SJSA1 (cell line): ENCODE data around the gene ABLIM2. TPM values are rescaled to one million over a fixed set of nuclear protein-coding genes. Genes with fewer than 3 reads are reported as not detected.

Experiments used
- DNase-seq, 2 experiments: peaks; one replicate each; pipeline ENCODE4 v3.0.0-alpha.2; 2015 to 2020; ENCODE audit warnings: low spot score in 2 of 2, low read depth in 1 of 2
- H3K27ac ChIP-seq: fragments of 250-450 bp; sonication (Bioruptor Pico); 2 replicates; pipeline ENCODE4 v1.5.1; 2020; ENCODE audit warnings: mild to moderate bottlenecking, moderate library complexity
- H3K27me3 ChIP-seq: fragments of 250-450 bp; sonication (Bioruptor Pico); replicated peaks from 2 replicates; pipeline ENCODE4 v1.5.1; 2020; ENCODE audit warnings: mild to moderate bottlenecking, moderate library complexity
- H3K36me3 ChIP-seq: fragments of 250-450 bp; sonication (Bioruptor Pico); 2 replicates; pipeline ENCODE4 v1.5.1; 2020; ENCODE audit warnings: mild to moderate bottlenecking
- H3K4me1 ChIP-seq: fragments of 250-450 bp; sonication (Bioruptor Pico); replicated peaks from 2 replicates; pipeline ENCODE4 v1.6.1; 2021; ENCODE audit warnings: mild to moderate bottlenecking
- H3K4me3 ChIP-seq: fragments of 250-450 bp; sonication (Bioruptor Pico); 2 replicates; pipeline ENCODE4 v1.5.1; 2020; ENCODE audit warnings: mild to moderate bottlenecking
- H3K9me3 ChIP-seq: fragments of 250-450 bp; sonication (Bioruptor Pico); replicated peaks from 2 replicates; pipeline ENCODE4 v1.5.1; 2020; ENCODE audit warnings: mild to moderate bottlenecking
- total RNA-seq: library from RNA; depleted of rRNA; stranded (reverse); fragments of >200 nt; shearing (Covaris generic); gene quantifications from 2 replicates; pipeline ENCODE4 v1.2.3, GENCODE V29; 2014

The ABLIM2 gene
- total RNA-seq, 1 experiment from 2014 or later = 0.13 TPM

DNA sequence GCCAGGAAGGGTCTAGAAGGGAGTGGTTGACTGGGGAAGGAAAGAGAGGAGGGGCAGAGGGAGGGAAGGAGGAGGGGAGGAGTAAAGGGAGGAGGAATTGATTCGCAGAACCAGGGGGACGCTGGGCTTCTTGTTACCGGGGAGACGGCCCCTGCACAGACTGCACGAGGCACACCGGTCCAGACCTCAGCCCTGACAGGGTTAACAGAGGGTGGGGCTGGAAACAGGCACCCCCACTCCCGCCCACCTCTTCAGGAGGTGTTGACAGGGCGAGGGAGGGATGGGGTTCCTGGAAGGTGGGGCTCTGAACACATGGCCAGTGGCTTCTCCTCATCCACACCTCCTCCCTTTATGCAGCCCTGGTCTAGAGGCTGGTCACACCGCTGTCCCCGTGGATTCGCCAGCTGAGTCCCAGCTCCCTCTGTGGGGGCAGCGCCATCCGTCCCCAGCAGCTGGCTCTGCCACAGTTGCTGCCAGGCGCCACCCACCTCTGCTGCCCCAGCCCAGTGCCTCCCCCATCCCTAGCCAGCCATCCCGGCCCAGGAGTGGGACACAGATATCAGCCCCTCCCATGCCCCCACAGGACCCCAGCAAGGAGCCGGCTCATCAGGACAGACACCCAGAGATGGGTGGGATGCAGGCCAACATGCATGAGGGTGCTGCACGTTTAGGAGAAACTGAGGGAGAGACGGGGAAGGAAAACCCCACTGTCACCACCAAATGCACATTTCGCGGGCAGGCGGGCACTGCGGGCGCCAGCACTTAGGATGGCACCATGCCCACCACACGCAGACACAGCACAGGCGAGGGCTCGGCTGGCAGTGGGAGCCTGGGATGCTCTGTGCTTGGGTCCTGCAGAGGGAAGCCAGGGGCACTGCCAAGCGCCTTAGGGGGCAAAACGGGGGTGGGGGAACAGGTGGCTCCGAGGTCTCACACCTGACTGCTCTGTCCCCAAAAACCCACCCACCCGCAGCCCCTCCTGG, 87.6 kb downstream of the ABLIM2 start:
- Histone ChIP-seq H3K27me3 (peaks cover 75% of the 10 kb centered on the region), H3K4me1 (no peaks in the 10 kb centered on the region), H3K27ac (no peak overlapping the region), H3K4me3 (no peak overlapping the region), H3K9me3 (no peaks in the 10 kb centered on the region), H3K36me3 (no peaks in the 10 kb centered on the region)
- DNase-seq = no peak

GRCh38 chr4:8069102-8069752, 89.4 kb downstream of the ABLIM2 start:
- no peaks in the 10 kb centered on the region for H3K4me1 ChIP-seq
- no peaks in the 10 kb centered on the region for H3K36me3 ChIP-seq
- peaks cover 62% of the 10 kb centered on the region for H3K27me3 ChIP-seq
- no peak for DNase-seq
- peaks cover 10% of the 10 kb centered on the region for H3K9me3 ChIP-seq
- H3K27ac ChIP-seq = no peak overlapping the region
- no peak overlapping the region for H3K4me3 ChIP-seq

DNA sequence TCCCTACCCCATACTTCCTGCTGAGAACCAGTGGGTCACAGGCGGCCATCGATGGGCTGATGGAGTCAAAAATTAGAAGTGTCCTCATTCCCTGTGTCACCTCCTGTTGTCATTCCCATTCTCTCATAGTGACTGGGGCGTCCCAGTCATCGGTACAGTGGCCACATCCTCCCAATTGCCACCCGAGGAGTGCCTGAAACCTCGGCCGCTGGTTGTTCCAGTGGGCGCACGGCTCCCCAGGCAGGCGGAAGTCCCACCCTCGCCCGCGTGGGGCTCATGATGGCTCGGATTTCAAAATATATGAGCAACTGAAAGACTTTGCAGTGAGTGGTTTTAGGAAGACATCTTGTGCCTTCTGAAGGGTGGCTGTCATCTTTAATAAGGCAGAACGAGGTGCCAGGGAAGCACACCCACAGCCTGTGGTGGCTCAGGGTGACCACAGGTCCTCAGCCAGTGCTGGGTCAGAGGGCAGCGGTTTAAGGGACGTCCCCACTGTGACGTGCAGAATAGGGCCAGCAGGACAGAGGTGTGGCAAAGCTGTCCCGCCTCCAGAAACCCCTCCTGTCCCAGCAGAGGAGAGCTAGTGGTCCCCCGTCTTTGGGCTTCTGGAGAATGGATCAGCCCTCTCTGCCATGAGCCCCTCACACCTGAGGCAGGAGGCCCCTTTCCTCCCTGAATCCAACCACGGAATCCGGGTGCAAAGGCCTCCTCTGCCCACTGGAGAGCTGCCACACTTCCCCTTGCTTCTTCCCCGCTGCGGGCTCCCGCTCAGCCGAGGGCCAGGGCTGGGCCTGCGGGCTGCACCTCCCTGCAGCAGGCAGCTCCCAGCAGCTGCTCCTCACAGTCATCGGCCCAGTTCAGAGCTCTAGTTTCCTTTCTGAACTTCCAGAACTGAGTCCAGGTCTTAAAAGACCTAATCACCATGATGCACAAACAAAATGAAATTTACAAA, 90.4 kb downstream of the ABLIM2 start:
- no peaks in the 10 kb centered on the region for H3K36me3 ChIP-seq
- H3K4me1 ChIP-seq = no peaks in the 10 kb centered on the region
- no peak overlapping the region for H3K4me3 ChIP-seq
- no peak overlapping the region for H3K27ac ChIP-seq
- peaks cover 16% of the 10 kb centered on the region for H3K9me3 ChIP-seq
- peaks cover 53% of the 10 kb centered on the region for H3K27me3 ChIP-seq
- no peak for DNase-seq

- Histone ChIP-seq H3K36me3 (no peaks in the 10 kb centered on the region), H3K27me3 (peaks cover 45% of the 10 kb centered on the region), H3K27ac (no peak overlapping the region), H3K4me1 (no peaks in the 10 kb centered on the region), H3K9me3 (peaks cover 18% of the 10 kb centered on the region), H3K4me3 (no peak overlapping the region)
- no peak for DNase-seq
Observed at GRCh38 chr4:8067274-8067936, 91.2 kb downstream of the ABLIM2 start.

- H3K27me3 ChIP-seq = peaks cover 37% of the 10 kb centered on the region
Observed at GRCh38 chr4:8066336-8066931, 92.2 kb downstream of the ABLIM2 start.

GRCh38 chr4:8063974-8064563, 94.5 kb downstream of the ABLIM2 start:
- H3K27ac ChIP-seq = no peak overlapping the region
- no peak overlapping the region for H3K4me3 ChIP-seq
- peaks cover 21% of the 10 kb centered on the region for H3K27me3 ChIP-seq
- peaks cover 18% of the 10 kb centered on the region for H3K9me3 ChIP-seq
- H3K4me1 ChIP-seq = no peaks in the 10 kb centered on the region
- no peaks in the 10 kb centered on the region for H3K36me3 ChIP-seq
- no peak for DNase-seq

More at GRCh38 chr4:8066336-8066931, 92.2 kb downstream of the ABLIM2 start:
- no peaks in the 10 kb centered on the region for H3K4me1 ChIP-seq
- H3K27ac ChIP-seq = no peak overlapping the region
- peaks cover 18% of the 10 kb centered on the region for H3K9me3 ChIP-seq
- no peak for DNase-seq
- H3K4me3 ChIP-seq = no peak overlapping the region
- H3K36me3 ChIP-seq = no peaks in the 10 kb centered on the region

GRCh38 chr4:8061573-8061972, 97.0 kb downstream of the ABLIM2 start:
- H3K4me3 ChIP-seq = no peak overlapping the region
- peaks cover 18% of the 10 kb centered on the region for H3K9me3 ChIP-seq

DNA sequence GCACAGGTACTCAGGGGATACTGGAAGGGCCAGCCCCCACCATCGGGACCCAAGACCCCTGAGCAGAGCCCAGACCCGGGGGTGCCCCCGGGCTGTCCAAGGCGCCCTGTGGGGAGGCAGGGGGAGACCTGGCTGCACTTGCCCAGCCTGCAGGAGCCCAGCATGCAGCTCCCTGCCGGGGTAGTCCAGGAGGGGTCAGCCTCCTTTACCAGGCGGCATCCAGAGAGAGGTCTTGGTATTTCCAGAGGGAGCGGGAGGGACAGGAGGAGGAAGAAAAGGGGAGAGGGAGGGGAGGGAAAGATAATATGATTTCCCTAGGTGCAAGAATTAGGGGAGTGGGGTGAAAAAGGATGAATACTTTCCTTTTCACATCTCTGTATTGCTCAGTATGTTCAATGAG, 97.5 kb downstream of the ABLIM2 start:
- Histone ChIP-seq H3K4me1 (no peaks in the 10 kb centered on the region), H3K9me3 (peaks cover 18% of the 10 kb centered on the region), H3K27ac (no peak overlapping the region), H3K4me3 (no peak overlapping the region), H3K36me3 (no peaks in the 10 kb centered on the region), H3K27me3 (0 out of 2 replicates have a peak, but pooled peaks cover 7% of the 10 kb centered on the region)
- no peak for DNase-seq

More at GRCh38 chr4:8061573-8061972, 97.0 kb downstream of the ABLIM2 start:
- Histone ChIP-seq H3K4me1 (no peaks in the 10 kb centered on the region), H3K27ac (no peak overlapping the region), H3K36me3 (no peaks in the 10 kb centered on the region), H3K27me3 (0 out of 2 replicates have a peak, but pooled peaks cover 7% of the 10 kb centered on the region)
- DNase-seq = no peak

DNA sequence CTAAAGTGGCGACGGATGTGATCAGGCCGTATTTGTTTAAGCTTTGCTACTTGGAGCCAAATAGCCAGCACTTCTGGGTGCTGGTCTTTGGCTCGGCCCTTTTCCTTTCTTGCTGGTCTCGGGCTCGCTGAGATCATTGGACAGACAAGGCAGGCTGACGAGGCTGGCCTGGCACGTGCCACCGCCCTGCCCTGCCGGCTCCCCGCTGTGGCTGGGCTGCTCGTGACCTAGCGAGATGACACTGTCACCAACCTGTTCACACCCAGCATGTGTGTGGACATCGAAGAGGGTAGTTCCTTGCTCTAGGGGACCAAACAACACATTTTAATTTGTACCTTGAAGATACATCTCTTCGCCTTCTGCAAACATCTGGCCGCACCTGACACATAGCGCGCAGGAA, 98.0 kb downstream of the ABLIM2 start:
- Histone ChIP-seq H3K36me3 (no peaks in the 10 kb centered on the region), H3K4me3 (no peak overlapping the region), H3K27ac (no peak overlapping the region), H3K27me3 (0 out of 2 replicates have a peak, but pooled peaks cover 7% of the 10 kb centered on the region), H3K9me3 (peaks cover 18% of the 10 kb centered on the region), H3K4me1 (no peaks in the 10 kb centered on the region)
- DNase-seq = no peak

DNA sequence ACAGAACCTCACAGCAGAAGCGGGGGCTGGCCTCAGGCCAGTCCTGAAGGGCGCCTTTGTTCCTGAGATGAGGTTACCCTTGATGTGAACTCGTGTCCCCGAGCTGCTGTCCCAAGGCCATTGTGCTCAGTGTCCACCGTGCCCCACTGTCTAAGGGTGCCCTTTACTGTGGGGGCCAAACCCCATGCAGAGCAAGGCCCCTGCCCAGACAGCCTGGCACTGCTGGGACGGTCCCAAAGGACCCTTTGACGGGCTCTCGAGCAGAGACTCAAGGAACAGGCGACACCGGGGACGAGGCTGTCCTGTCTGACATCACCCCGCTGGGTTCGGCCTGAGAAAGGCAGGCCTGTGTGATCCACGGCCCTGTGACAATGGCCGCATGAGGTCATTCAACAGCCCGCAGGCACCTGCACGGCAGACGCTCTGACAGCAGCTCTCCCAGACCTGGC, 100.6 kb downstream of the ABLIM2 start:
- Histone ChIP-seq H3K27ac (no peak overlapping the region), H3K27me3 (0 out of 2 replicates have a peak, but pooled peaks cover 7% of the 10 kb centered on the region), H3K4me1 (no peaks in the 10 kb centered on the region), H3K4me3 (no peak overlapping the region), H3K9me3 (0 out of 2 replicates have a peak, but pooled peaks cover 2% of the 10 kb centered on the region), H3K36me3 (no peaks in the 10 kb centered on the region)
- DNase-seq = no peak

- Histone ChIP-seq H3K4me1 (no peaks in the 10 kb centered on the region), H3K36me3 (no peaks in the 10 kb centered on the region), H3K4me3 (no peak overlapping the region), H3K27ac (no peak overlapping the region), H3K9me3 (0 out of 2 replicates have a peak, but pooled peaks cover 2% of the 10 kb centered on the region), H3K27me3 (peaks cover 4% of the 10 kb centered on the region; the same call in 1 of the 2 replicates)
- no peak for DNase-seq
Observed at GRCh38 chr4:8055206-8055605, 103.4 kb downstream of the ABLIM2 start.
